ENCODE results near the gene RLF.

GRCh38 chr1:40273547-40274166, 112.5 kb downstream of the RLF start:
- TF ChIP-seq, protein P1, sequence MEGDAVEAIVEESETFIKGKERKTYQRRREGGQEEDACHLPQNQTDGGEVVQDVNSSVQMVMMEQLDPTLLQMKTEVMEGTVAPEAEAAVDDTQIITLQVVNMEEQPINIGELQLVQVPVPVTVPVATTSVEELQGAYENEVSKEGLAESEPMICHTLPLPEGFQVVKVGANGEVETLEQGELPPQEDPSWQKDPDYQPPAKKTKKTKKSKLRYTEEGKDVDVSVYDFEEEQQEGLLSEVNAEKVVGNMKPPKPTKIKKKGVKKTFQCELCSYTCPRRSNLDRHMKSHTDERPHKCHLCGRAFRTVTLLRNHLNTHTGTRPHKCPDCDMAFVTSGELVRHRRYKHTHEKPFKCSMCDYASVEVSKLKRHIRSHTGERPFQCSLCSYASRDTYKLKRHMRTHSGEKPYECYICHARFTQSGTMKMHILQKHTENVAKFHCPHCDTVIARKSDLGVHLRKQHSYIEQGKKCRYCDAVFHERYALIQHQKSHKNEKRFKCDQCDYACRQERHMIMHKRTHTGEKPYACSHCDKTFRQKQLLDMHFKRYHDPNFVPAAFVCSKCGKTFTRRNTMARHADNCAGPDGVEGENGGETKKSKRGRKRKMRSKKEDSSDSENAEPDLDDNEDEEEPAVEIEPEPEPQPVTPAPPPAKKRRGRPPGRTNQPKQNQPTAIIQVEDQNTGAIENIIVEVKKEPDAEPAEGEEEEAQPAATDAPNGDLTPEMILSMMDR (conservative IDR thresholded peaks at IDR 0.05 in 1 of 2, IDR thresholded peaks at IDR 0.05 in 1 of 2; ENCODE audit: extremely low read depth in 1 of 2, insufficient read depth in 1 of 2, low read depth in 1 of 2, low read length in 2 of 2): no peak
- no peak for TF ChIP-seq EZH2 (IDR thresholded peaks at IDR 0.05; ENCODE audit: borderline replicate concordance, low read length)

All from mammary epithelial cell (primary cell).